Fibroblast of lung (primary cell): ENCODE measurements around the gene NDUFAB1. TPM values are rescaled to one million over a fixed set of nuclear protein-coding genes. Genes with fewer than 3 reads are reported as not detected.

Source experiments
- DNase-seq, 2 donors: peaks; one replicate each; pipeline versions ENCODE4 v3.0.0 to v3.0.0-alpha.2; 2010; ENCODE audit warnings: low read depth in 2 of 2
- H2AFZ ChIP-seq: 2 replicates; pipeline ENCODE4 v1.5.1; 2012; ENCODE audit warnings: low read length, control low read depth, inconsistent platforms
- H3K27ac ChIP-seq: 2 replicates; pipeline ENCODE4 v1.5.1; 2011; ENCODE audit warnings: low read length, control low read depth; ENCODE audit not compliant: insufficient read depth
- H3K27me3 ChIP-seq: 2 replicates; pipeline ENCODE4 v1.5.1; 2011; ENCODE audit warnings: mild to moderate bottlenecking, low read length; ENCODE audit not compliant: control insufficient read depth, insufficient read depth
- H3K36me3 ChIP-seq: 2 replicates; pipeline ENCODE4 v1.5.1; 2011; ENCODE audit warnings: low read length; ENCODE audit not compliant: control insufficient read depth, insufficient read depth
- H3K4me1 ChIP-seq: 2 replicates; pipeline ENCODE4 v1.5.1; 2011; ENCODE audit warnings: low read length; ENCODE audit not compliant: control insufficient read depth, insufficient read depth; ENCODE audit errors: extremely low read depth
- H3K4me2 ChIP-seq: 2 replicates; pipeline ENCODE4 v1.5.1; 2011; ENCODE audit warnings: low read length, control low read depth; ENCODE audit not compliant: insufficient read depth; ENCODE audit errors: extremely low read depth
- H3K4me3 ChIP-seq, 4 experiments: fragments of 200-600 bp in 1 of 4; sonication (generic) in 1 of 4; replicated peaks in 1 of 4; 2 replicates each; pipeline ENCODE4 v1.5.1; 2011 to 2016; ENCODE audit warnings: low read length in 4 of 4, low read depth in 3 of 4, mild to moderate bottlenecking in 3 of 4, control low read depth in 2 of 4, inconsistent platforms in 1 of 4, mixed read lengths in 1 of 4; ENCODE audit not compliant: insufficient read depth in 1 of 4; ENCODE audit errors: control extremely low read depth in 1 of 4
- H3K79me2 ChIP-seq: 2 replicates; pipeline ENCODE4 v1.5.1; 2012; ENCODE audit warnings: mild to moderate bottlenecking, low read length, inconsistent platforms; ENCODE audit not compliant: control insufficient read depth, insufficient read depth
- H3K9ac ChIP-seq: 2 replicates; pipeline ENCODE4 v1.5.1; 2011; ENCODE audit warnings: mild to moderate bottlenecking, low read length, control low read depth; ENCODE audit not compliant: insufficient read depth
- H3K9me3 ChIP-seq: 2 replicates; pipeline ENCODE4 v1.5.1; 2012; ENCODE audit warnings: low read depth, low read length; ENCODE audit not compliant: control insufficient read depth, insufficient read depth
- H4K20me1 ChIP-seq: 2 replicates; pipeline ENCODE4 v1.5.1; 2011; ENCODE audit warnings: low read length; ENCODE audit not compliant: control insufficient read depth, insufficient read depth; ENCODE audit errors: extremely low read depth
- CTCF ChIP-seq, 2 donors: IDR thresholded peaks in 1 of 2; conservative IDR thresholded peaks in 1 of 2; 1 replicate in 1 of 2; 2 replicates in 1 of 2; pipeline ENCODE4 v1.5.1; 2011 to 2012; ENCODE audit warnings: low read length in 2 of 2, control low read depth in 1 of 2, inconsistent platforms in 1 of 2, low read depth in 1 of 2, mild to moderate bottlenecking in 1 of 2
- EZH2 ChIP-seq: IDR thresholded peaks from 2 replicates; pipeline ENCODE4 v1.5.1; 2012; ENCODE audit warnings: low read length, control low read depth, mild to moderate bottlenecking; ENCODE audit errors: missing control alignments
- polyA plus RNA-seq, 2 donors: library from polyadenylated mRNA; depleted of rRNA in 1 of 2; stranded (reverse) in 1 of 2; unstranded in 1 of 2; fragments of >200 nt; gene quantifications; 2 replicates each; pipeline ENCODE4 v1.2.1, GENCODE V29; 2011 to 2012; ENCODE audit warnings: missing spikeins in 1 of 2
- total RNA-seq: library from RNA; depleted of rRNA; stranded (reverse); fragments of >200 nt; gene quantifications from 2 replicates; pipeline ENCODE4 v1.2.1, GENCODE V29; 2014

Gene NDUFAB1
- total and polyA plus RNA-seq, 2 donors (not counting 1 experiment from before 2014, with no cell fraction given) = 98.4 to 105 TPM

GRCh38 chr16:23563186-23563585, 32.9 kb downstream of the NDUFAB1 start:
- H2AFZ ChIP-seq = no peak overlapping the region
- no peaks in the 10 kb centered on the region for H4K20me1 ChIP-seq
- no peaks in the 10 kb centered on the region for H3K9me3 ChIP-seq
- no peaks in the 10 kb centered on the region for H3K27me3 ChIP-seq
- peaks cover 26% of the 10 kb centered on the region for H3K36me3 ChIP-seq
- DNase-seq = no peak
- H3K79me2 ChIP-seq = peaks cover 30% of the 10 kb centered on the region
- no peak overlapping the region for H3K9ac ChIP-seq
- no peaks in the 10 kb centered on the region for H3K4me1 ChIP-seq
- no peak for TF ChIP-seq CTCF (conservative IDR thresholded peaks at IDR 0.05 in 1 of 2, IDR thresholded peaks at IDR 0.05 in 1 of 2; ENCODE audit: low read depth in 1 of 2, low read length in 2 of 2)
- no peak for TF ChIP-seq EZH2
- H3K4me2 ChIP-seq = no peak overlapping the region
- no peak overlapping the region for H3K27ac ChIP-seq
- no peak overlapping the region for H3K4me3 ChIP-seq

GRCh38 chr16:23562505-23562904, 33.6 kb downstream of the NDUFAB1 start:
- no peak overlapping the region for H3K4me2 ChIP-seq
- H3K27me3 ChIP-seq = no peaks in the 10 kb centered on the region
- no peaks in the 10 kb centered on the region for H3K4me1 ChIP-seq
- H3K4me3 ChIP-seq = no peak overlapping the region
- no peaks in the 10 kb centered on the region for H4K20me1 ChIP-seq
- H2AFZ ChIP-seq = no peak overlapping the region
- H3K79me2 ChIP-seq = peaks cover 34% of the 10 kb centered on the region
- H3K9me3 ChIP-seq = no peaks in the 10 kb centered on the region
- DNase-seq = no peak
- H3K9ac ChIP-seq = no peak overlapping the region
- TF ChIP-seq CTCF (conservative IDR thresholded peaks at IDR 0.05 in 1 of 2, IDR thresholded peaks at IDR 0.05 in 1 of 2; ENCODE audit: low read depth in 1 of 2, low read length in 2 of 2) = no peak
- TF ChIP-seq EZH2 = no peak
- H3K27ac ChIP-seq = no peak overlapping the region
- peaks cover 26% of the 10 kb centered on the region for H3K36me3 ChIP-seq

DNA sequence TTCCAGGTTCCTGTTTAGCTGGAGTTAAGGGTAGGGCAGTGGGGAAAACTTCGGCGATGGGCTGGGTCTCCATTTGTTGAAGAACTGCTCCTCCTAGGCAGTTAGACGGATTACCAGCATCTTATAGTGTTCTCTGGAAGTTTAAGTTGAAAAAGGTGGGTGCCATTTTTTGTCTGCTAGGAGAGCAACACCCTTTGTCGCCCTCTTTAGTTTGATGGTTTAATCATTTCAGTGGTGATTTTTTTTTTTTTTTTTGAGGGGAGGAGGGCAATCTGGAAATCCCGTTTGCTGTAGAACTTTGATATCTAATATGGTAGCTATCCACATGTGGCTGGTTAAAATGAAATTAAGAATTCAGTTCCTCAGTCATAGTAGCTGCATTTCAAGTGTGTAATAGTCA, 34.5 kb downstream of the NDUFAB1 start:
- Histone ChIP-seq H3K4me2 (no peak overlapping the region), H3K4me3 (no peak overlapping the region), H3K9me3 (no peaks in the 10 kb centered on the region), H3K79me2 (peaks cover 34% of the 10 kb centered on the region), H3K9ac (no peak overlapping the region), H2AFZ (no peak overlapping the region), H3K27me3 (no peaks in the 10 kb centered on the region), H3K36me3 (peaks cover 23% of the 10 kb centered on the region), H4K20me1 (no peaks in the 10 kb centered on the region), H3K4me1 (no peaks in the 10 kb centered on the region), H3K27ac (no peak overlapping the region)
- no peak for TF ChIP-seq CTCF (conservative IDR thresholded peaks at IDR 0.05 in 1 of 2, IDR thresholded peaks at IDR 0.05 in 1 of 2; ENCODE audit: low read depth in 1 of 2, low read length in 2 of 2)
- TF ChIP-seq EZH2 = no peak
- no peak for DNase-seq
